H9 (cell line): Measurements from ENCODE around the gene ZCCHC4. TPM values are rescaled to one million over a fixed set of nuclear protein-coding genes. Genes with fewer than 3 reads are reported as not detected.

Source experiments
- DNase-seq: peaks from one replicate; pipeline ENCODE4 v3.0.0-alpha.2; 2017
- H2AFZ ChIP-seq: one replicate; pipeline ENCODE4 v1.6.1; 2013; ENCODE audit warnings: mild to moderate bottlenecking, low read length, control low read depth, moderate library complexity
- H2AK5ac ChIP-seq: 2 replicates; pipeline ENCODE4 v1.6.1; 2013; ENCODE audit warnings: low read length, control low read depth, mixed read lengths; ENCODE audit not compliant: insufficient read length
- H2BK120ac ChIP-seq: one replicate; pipeline ENCODE4 v1.6.1; 2013; ENCODE audit warnings: low read depth, mild to moderate bottlenecking, low read length, control low read depth, inconsistent platforms; ENCODE audit not compliant: poor library complexity, severe bottlenecking
- H2BK12ac ChIP-seq: 2 replicates; pipeline ENCODE4 v1.6.1; 2013; ENCODE audit warnings: low read length, control low read depth, mixed read lengths, low read depth; ENCODE audit not compliant: insufficient read length
- H2BK15ac ChIP-seq: 2 replicates; pipeline ENCODE4 v1.6.1; 2013; ENCODE audit warnings: low read depth, low read length, control low read depth
- H2BK20ac ChIP-seq: one replicate; pipeline ENCODE4 v1.6.1; 2013; ENCODE audit warnings: low read depth, mild to moderate bottlenecking, low read length, control low read depth, inconsistent platforms; ENCODE audit not compliant: poor library complexity, severe bottlenecking
- H2BK5ac ChIP-seq: 2 replicates; pipeline ENCODE4 v1.6.1; 2013; ENCODE audit warnings: low read length, control low read depth, mixed read lengths; ENCODE audit not compliant: insufficient read length
- H3K14ac ChIP-seq: 2 replicates; pipeline ENCODE4 v1.6.1; 2013; ENCODE audit warnings: low read length, control low read depth; ENCODE audit not compliant: insufficient read depth
- H3K18ac ChIP-seq: 2 replicates; pipeline ENCODE4 v1.6.1; 2013; ENCODE audit warnings: low read depth, mild to moderate bottlenecking, mixed read lengths, low read length, control low read depth; ENCODE audit not compliant: insufficient read length
- H3K23ac ChIP-seq: 2 replicates; pipeline ENCODE4 v1.6.1; 2013; ENCODE audit warnings: low read length, control low read depth, mixed read lengths, low read depth; ENCODE audit not compliant: insufficient read length
- H3K23me2 ChIP-seq: 2 replicates; pipeline ENCODE4 v1.6.1; 2013; ENCODE audit warnings: low read depth, mild to moderate bottlenecking, mixed read lengths, low read length, control low read depth; ENCODE audit not compliant: insufficient read length, poor library complexity, severe bottlenecking
- H3K27ac ChIP-seq: 2 replicates; pipeline ENCODE4 v1.5.1; 2013; ENCODE audit warnings: low read length, control low read depth, mixed read lengths, low read depth; ENCODE audit not compliant: insufficient read length
- H3K27me3 ChIP-seq: 2 replicates; pipeline ENCODE4 v1.6.1; 2013; ENCODE audit warnings: low read length, control low read depth, inconsistent platforms; ENCODE audit not compliant: insufficient read depth
- H3K4ac ChIP-seq: 2 replicates; pipeline ENCODE4 v1.6.1; 2013; ENCODE audit warnings: low read depth, mild to moderate bottlenecking, control low read depth, inconsistent platforms, low read length, moderate library complexity
- H3K4me1 ChIP-seq: 2 replicates; pipeline ENCODE4 v1.6.1; 2013; ENCODE audit warnings: low read length, control low read depth, inconsistent platforms; ENCODE audit not compliant: insufficient read depth
- H3K4me2 ChIP-seq: 2 replicates; pipeline ENCODE4 v1.6.1; 2013; ENCODE audit warnings: low read length, control low read depth, mixed read lengths; ENCODE audit not compliant: insufficient read length, insufficient read depth
- H3K56ac ChIP-seq: 2 replicates; pipeline ENCODE4 v1.6.1; 2013; ENCODE audit warnings: low read depth, mild to moderate bottlenecking, mixed read lengths, low read length, control low read depth; ENCODE audit not compliant: insufficient read length
- H3K79me1 ChIP-seq: 2 replicates; pipeline ENCODE4 v1.6.1; 2013; ENCODE audit warnings: low read depth, mild to moderate bottlenecking, moderate library complexity, low read length, control low read depth, inconsistent platforms; ENCODE audit not compliant: insufficient read depth, poor library complexity, severe bottlenecking
- H3K79me2 ChIP-seq: 2 replicates; pipeline ENCODE4 v1.6.1; 2013; ENCODE audit warnings: low read length, control low read depth, inconsistent platforms; ENCODE audit not compliant: insufficient read depth
- H3K9ac ChIP-seq: 2 replicates; pipeline ENCODE4 v1.6.1; 2013; ENCODE audit warnings: low read length, control low read depth, mixed read lengths; ENCODE audit not compliant: insufficient read length; ENCODE audit errors: extremely low read depth
- H3K9me3 ChIP-seq: one replicate; pipeline ENCODE4 v1.6.1; 2013; ENCODE audit warnings: low read depth, low read length, inconsistent platforms; ENCODE audit not compliant: control insufficient read depth
- H3T11ph ChIP-seq: one replicate; pipeline ENCODE4 v1.6.1; 2013; ENCODE audit warnings: mild to moderate bottlenecking, low read length, control low read depth, inconsistent platforms
- H4K20me1 ChIP-seq: one replicate; pipeline ENCODE4 v1.6.1; 2013; ENCODE audit not compliant: control insufficient read depth, insufficient read length, insufficient read depth
- H4K5ac ChIP-seq: 2 replicates; pipeline ENCODE4 v1.6.1; 2013; ENCODE audit warnings: low read depth, mild to moderate bottlenecking, mixed read lengths, low read length, control low read depth; ENCODE audit not compliant: insufficient read length
- H4K8ac ChIP-seq: replicated peaks from 2 replicates; pipeline ENCODE4 v1.6.1; 2013; ENCODE audit warnings: low read length, control low read depth, mixed read lengths, low read depth; ENCODE audit not compliant: insufficient read length
- H4K91ac ChIP-seq: 2 replicates; pipeline ENCODE4 v1.6.1; 2013; ENCODE audit warnings: low read depth, mild to moderate bottlenecking, moderate library complexity, mixed read lengths, low read length, control low read depth; ENCODE audit not compliant: insufficient read length
- H3K27ac Mint-ChIP-seq, 3 experiments: 2 replicates in 2 of 3; 3 replicates in 1 of 3; pipeline ENCODE4 v1.8.0; 2020 to 2021; ENCODE audit warnings: mixed read lengths in 3 of 3, mild to moderate bottlenecking in 1 of 3, moderate library complexity in 1 of 3
- H3K27me3 Mint-ChIP-seq: 2 replicates; pipeline ENCODE4 v1.8.0; 2021; ENCODE audit warnings: low read depth, mild to moderate bottlenecking, moderate library complexity, mixed read lengths
- H3K36me3 Mint-ChIP-seq, 3 experiments: 2 replicates in 2 of 3; 3 replicates in 1 of 3; pipeline ENCODE4 v1.8.0; 2020 to 2021; ENCODE audit warnings: low read depth in 3 of 3, mixed read lengths in 3 of 3; ENCODE audit not compliant: insufficient read depth in 1 of 3
- H3K4me1 Mint-ChIP-seq, 2 experiments: 2 replicates each; pipeline ENCODE4 v1.8.0; 2020; ENCODE audit warnings: mixed read lengths in 2 of 2
- H3K4me3 Mint-ChIP-seq, 2 experiments: 2 replicates in 1 of 2; 3 replicates in 1 of 2; pipeline ENCODE4 v1.8.0; 2020 to 2021; ENCODE audit warnings: mild to moderate bottlenecking in 2 of 2, mixed read lengths in 2 of 2, moderate library complexity in 1 of 2
- H3K9me3 Mint-ChIP-seq, 2 experiments: 2 replicates in 1 of 2; 3 replicates in 1 of 2; pipeline ENCODE4 v1.8.0; 2020; ENCODE audit warnings: mild to moderate bottlenecking in 2 of 2, mixed read lengths in 2 of 2, moderate library complexity in 1 of 2
- CTCF ChIP-seq: fragments of 200-600 bp; sonication (generic); conservative IDR thresholded peaks from 3 replicates; pipeline ENCODE4 v1.8.0; 2021; ENCODE audit warnings: antibody characterized with exemption, mild to moderate bottlenecking
- WGBS: extraction: QIAGEN DNeasy Blood & Tissue Kit; methylation state at CpG from one replicate; pipeline ENCODE4 v1.1.7; 2013; ENCODE audit warnings: missing lambda C conversion rate, low lambda C conversion rate, mixed read lengths; ENCODE audit not compliant: insufficient read length; ENCODE audit errors: extremely low coverage; 5-methylcytosine and 5-hydroxymethylcytosine counted together
- total RNA-seq: library from RNA; stranded (reverse); gene quantifications from 2 replicates; pipeline ENCODE4 v1.2.1, GENCODE V29; 2021

Gene ZCCHC4
- total RNA-seq, 1 experiment from 2014 or later: 6.8 TPM

- Histone ChIP-seq H3K23me2 (no peaks in the 10 kb centered on the region), H3K14ac (no peak overlapping the region), H2AFZ (no peak overlapping the region), H3K56ac (no peak overlapping the region), H3K4me1 (no peaks in the 10 kb centered on the region), H3K18ac (no peak overlapping the region), H3K4ac (no peak overlapping the region), H3T11ph (no peak overlapping the region), H4K91ac (no peak overlapping the region), H3K9me3 (no peaks in the 10 kb centered on the region), H3K9ac (no peak overlapping the region), H4K20me1 (no peaks in the 10 kb centered on the region), H2AK5ac (no peak overlapping the region), H2BK120ac (no peak overlapping the region), H3K79me1 (no peaks in the 10 kb centered on the region), H3K27ac (no peak overlapping the region), H2BK15ac (no peak overlapping the region), H3K23ac (no peak overlapping the region), H3K79me2 (no peaks in the 10 kb centered on the region), H2BK20ac (no peak overlapping the region), H3K27me3 (no peaks in the 10 kb centered on the region), H3K4me2 (no peak overlapping the region), H4K8ac (no peak overlapping the region), H2BK12ac (no peak overlapping the region), H4K5ac (no peak overlapping the region), H2BK5ac (no peak overlapping the region)
- Mint-ChIP-seq H3K4me3 (no peak overlapping the region), H3K4me1 (peaks cover 0 to 3% of the 10 kb centered on the region in 2 experiments; a peak in 1 of 4 replicates), H3K27ac (no peak overlapping the region; a peak in 1 of 7 replicates), H3K36me3 (peaks cover 4 to 19% (median 9%) of the 10 kb centered on the region in 3 experiments; a peak in 6 of 7 replicates), H3K9me3 (no peaks in the 10 kb centered on the region), H3K27me3 (no peaks in the 10 kb centered on the region)
- no peak for DNase-seq
- no CpG with 5 or more reads among the region's 2 CpGs for WGBS
- no peak for TF ChIP-seq CTCF
Measured at GRCh38 chr4:25320336-25320735, 7.8 kb downstream of the ZCCHC4 start.
